GM18517 (cell line): Measurements from ENCODE around the gene CCNA2.

Experiments used
- ATAC-seq: cut with Tn5 transposase; IDR thresholded peaks from one replicate; pipeline ENCODE4 v1.9.1; 2021; ENCODE audit warnings: mild to moderate bottlenecking, moderate library complexity; ENCODE audit not compliant: unreplicated experiment

Gene CCNA2

DNA sequence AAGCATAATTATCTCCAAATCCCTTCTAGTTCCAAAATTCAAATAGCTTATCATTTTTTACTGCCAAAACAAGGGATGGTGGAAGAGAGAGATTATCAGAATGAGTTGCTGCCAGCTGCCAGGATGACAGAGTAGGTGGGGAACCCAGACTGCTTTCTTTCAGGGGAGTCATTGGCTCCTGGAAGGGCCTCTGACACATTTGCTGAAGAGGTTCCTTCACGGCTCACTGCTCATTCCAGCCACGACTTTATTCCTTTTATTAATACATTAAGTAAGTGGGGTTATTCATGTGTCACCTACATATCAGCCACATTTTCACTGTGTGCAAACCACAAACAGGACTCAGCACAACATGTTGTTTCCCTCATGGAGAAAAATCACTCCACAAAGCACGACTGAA, 46.1 kb downstream of the CCNA2 start:
- no peak for ATAC-seq

DNA sequence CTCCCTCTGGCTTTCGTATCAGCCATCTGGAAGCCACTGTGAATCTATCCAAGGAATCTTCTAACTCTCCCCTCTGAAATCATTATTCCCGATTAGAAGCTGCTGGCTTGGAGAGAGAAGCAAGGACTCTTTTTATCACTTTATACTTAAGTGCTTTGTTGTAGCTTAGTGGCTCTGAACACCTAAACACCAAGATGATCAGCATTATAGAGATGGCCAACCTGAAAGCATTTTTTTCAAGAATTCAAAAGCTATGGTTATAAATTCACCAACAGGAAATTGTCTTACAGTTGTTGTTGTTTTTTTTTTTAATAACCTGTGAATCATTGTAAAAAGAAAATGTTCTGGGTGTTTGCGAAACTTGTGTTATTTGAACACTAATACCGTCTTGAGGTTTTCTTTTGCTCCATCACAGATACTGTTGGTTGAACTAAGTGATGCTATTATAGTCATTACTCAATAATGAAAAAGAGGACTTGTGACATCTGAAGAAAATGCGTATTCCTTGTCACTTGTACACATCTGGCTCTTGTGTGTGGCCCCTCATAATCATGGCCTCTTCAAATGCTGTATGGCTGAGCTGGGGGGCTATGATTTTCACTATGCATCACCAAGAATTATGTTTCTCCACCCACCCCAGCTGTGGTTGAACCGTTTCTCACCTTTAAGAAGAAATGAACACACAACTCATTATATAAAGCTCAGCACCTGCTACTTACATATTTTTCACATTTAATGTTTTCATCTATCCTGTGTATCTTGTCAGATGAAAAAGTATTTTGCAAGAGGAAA, 46.9 kb downstream of the CCNA2 start:
- ATAC-seq = no peak

DNA sequence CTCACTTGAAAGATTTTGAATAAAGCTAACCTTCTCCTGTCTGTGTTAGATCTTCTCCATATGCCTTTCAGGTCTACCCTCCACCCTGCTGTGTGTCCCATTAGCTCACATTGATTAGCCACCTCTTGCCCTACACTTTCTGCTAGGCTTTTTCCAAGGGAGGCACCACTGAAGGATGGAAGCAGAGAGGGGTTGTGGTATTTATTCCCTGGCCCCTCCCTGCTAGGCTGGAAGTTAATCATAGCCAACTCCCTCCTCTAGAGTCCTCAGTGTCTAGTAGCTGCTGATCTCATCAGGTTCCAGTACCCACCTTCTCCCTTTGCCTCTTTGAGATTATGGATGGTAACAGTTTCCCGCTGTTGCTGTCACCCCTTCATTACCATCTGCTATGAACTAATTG, 49.8 kb downstream of the CCNA2 start:
- no peak for ATAC-seq

DNA sequence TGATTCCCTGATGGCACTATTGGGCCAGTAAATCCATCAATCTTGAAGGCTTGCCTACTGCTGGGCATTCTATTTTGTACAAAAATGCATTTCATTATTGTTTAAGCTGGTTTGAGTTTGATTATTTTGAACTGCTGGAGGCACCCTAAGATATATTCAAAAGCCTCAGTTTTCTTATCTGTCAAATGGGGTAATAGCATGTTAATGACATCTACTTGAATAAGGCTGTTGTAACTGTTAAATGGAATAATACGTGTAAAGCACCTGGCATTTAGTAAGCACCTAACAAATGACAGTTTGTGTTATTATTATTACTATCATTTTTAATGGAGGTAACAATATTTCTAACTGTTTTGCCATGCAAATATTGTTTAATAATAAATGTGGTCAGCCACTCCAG, 51.8 kb downstream of the CCNA2 start:
- ATAC-seq = no peak

DNA sequence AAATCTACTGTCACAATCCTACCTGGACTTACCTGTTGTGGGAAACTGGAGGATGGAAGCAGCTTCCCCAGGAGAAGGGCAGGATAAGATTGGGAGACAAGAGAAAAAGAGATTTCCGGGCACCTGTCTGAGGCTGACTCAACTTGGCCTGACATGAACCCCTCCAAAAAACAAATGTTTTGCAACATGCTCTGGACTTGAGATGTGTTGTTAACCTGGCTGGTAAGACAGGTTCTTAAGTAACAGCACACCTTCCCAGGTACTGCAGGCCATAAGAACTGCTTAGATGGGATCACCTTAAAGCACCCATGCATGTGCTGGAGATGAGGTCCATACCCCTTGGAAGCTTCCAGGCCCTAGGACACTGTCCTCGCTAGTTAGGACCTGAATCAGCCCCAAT, 54.3 kb downstream of the CCNA2 start:
- ATAC-seq = no peak

DNA sequence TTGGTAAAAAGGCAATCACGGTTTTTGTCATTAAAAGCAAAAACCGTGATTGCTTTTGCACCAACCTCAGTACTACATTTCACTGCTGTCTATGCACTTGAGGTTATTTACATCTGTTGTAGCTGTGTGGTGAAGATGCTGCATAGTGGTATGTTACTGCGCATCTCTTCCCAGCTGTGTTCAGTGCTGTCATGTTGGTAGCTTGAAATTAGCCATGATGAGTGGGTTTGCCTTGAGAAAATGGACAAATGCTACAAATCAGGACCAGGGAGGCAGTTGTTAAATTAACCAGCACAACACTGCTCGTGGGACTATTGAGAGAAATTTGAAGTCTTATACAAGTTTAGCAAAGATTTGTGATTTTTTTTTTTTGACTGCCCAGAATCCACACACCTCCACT, 56.5 kb downstream of the CCNA2 start:
- no peak for ATAC-seq
